Measurements from ENCODE around the gene ATP8B2. TPM values are rescaled to one million over a fixed set of nuclear protein-coding genes. Genes with fewer than 3 reads are reported as not detected.

The ATP8B2 gene
- total and polyA plus RNA-seq, 10 of the 15 experiments (the other 5 are each of a cell fraction or from before 2014, with no cell fraction given) = 0.44 to 61.8 (median 15.0) TPM

- Histone ChIP-seq H3K79me2 (ENCODE audit: control insufficient read depth, insufficient read depth, low read length) (no peaks in the 10 kb centered on the region), H3K9me3 (replicated peaks; ENCODE audit: control insufficient read depth, insufficient read depth, low read length) (no peaks in the 10 kb centered on the region), H3K36me3 (ENCODE audit: control insufficient read depth in 2 of 2, insufficient read depth in 2 of 2, low read length in 1 of 2) (no peaks in the 10 kb centered on the region; a peak in 1 of 4 replicates), H3K27ac (ENCODE audit: control insufficient read depth, insufficient read depth) (no peak overlapping the region), H4K20me1 (ENCODE audit: control insufficient read depth, insufficient read depth) (no peaks in the 10 kb centered on the region), H2AFZ (ENCODE audit: control insufficient read depth, low read depth, low read length) (peak overlapping the region; percentile 48), H3K9ac (ENCODE audit: control insufficient read depth, insufficient read depth, low read length) (no peak overlapping the region), H3K4me1 (ENCODE audit: control insufficient read depth, insufficient read depth, low read length) (peaks cover 10% of the 10 kb centered on the region), H3K4me3 (peak overlapping the region; percentile 18; the same call in 1 of the 2 replicates), H3K4me2 (ENCODE audit: control insufficient read depth, insufficient read depth) (peak overlapping the region; percentile 86), H3K27me3 (replicated peaks in 1 of 2; ENCODE audit: control insufficient read depth in 2 of 2, insufficient read depth in 2 of 2, low read length in 1 of 2) (peaks cover 0 to 5% of the 10 kb centered on the region in 2 experiments; a peak in 2 of 4 replicates)
- POLR2A ChIA-PET = interaction anchor here (0.6 kb wide), 1 partner anchor 16 kb away, joined by 5 read pairs; no protein-coding TSS in a partner anchor
- RAD21 ChIA-PET (ENCODE audit: unreplicated experiment) = interaction anchor here (0.6 to 3.3 kb wide), 15 partner anchors 18 to 193 kb away, joined by 3 to 18 read pairs (median 5); partner anchors contain the start of gene IL6R
- SMC1A ChIA-PET (ENCODE audit: uncharacterized antibody, unreplicated experiment) = interaction anchor here (0.5 to 3.1 kb wide), 10 partner anchors 8 to 511 kb away, joined by 3 to 14 read pairs (median 4); partner anchors contain the start of gene IL6R
- intact Hi-C loops (cut with micrococcal nuclease; ENCODE audit: unreplicated experiment) (loop anchor here (5.0 kb wide), 1 partner anchor 114 kb away; no protein-coding TSS in a partner anchor), in situ Hi-C loops (cut with MboI) (no loop called here)
- DNase-seq (ENCODE audit: low read depth, low spot score) = no peak
- 2% methylated on average over 36 of the region's 41 CpGs for WGBS (ENCODE audit: insufficient coverage, insufficient replicate concordance, low lambda C conversion rate, missing lambda C conversion rate)
- no peak for FAIRE-seq
- CTCF ChIA-PET = interaction anchor here (0.6 to 12.1 kb wide), 10 partner anchors 7 to 194 kb away, joined by 3 to 94 read pairs (median 4); no protein-coding TSS in a partner anchor
- ATAC-seq = peak; percentile 77
- no TSS peak for BruUV-seq (replicated peaks)
- TF ChIP-seq TCF7 (IDR thresholded peaks at IDR 0.05; ENCODE audit: borderline replicate concordance) (no peak), ELK1 (IDR thresholded peaks at IDR 0.05; ENCODE audit: low read depth, low read length) (0 out of 2 replicates have a peak, but pooled peaks have one; percentile 22), IKZF1 (conservative IDR thresholded peaks at IDR 0.05) (peak; percentile 57; the same call in 1 of the 2 replicates), IKZF2 (IDR thresholded peaks at IDR 0.05) (peak; percentile 25 to 49; a peak in 1 of 4 replicates), LARP7 (IDR thresholded peaks at IDR 0.05) (0 out of 2 replicates have a peak, but pooled peaks have one; percentile 39), NR2C2 (IDR thresholded peaks at IDR 0.05; ENCODE audit: borderline replicate concordance, control insufficient read depth, insufficient read length, low read depth) (no peak), ZNF24 (IDR thresholded peaks at IDR 0.05) (no peak), TCF3 (IDR thresholded peaks at IDR 0.05; ENCODE audit: borderline replicate concordance, insufficient read depth, low read depth, low read length) (no peak), BMI1 (IDR thresholded peaks at IDR 0.05; ENCODE audit: borderline replicate concordance) (no peak), CBX3 (IDR thresholded peaks at IDR 0.05; ENCODE audit: borderline replicate concordance, low read depth) (no peak), SMC3 (IDR thresholded peaks at IDR 0.05; ENCODE audit: borderline replicate concordance, low read length) (peak; percentile 35; the same call in 1 of the 2 replicates), CBFB (IDR thresholded peaks at IDR 0.05; ENCODE audit: low read depth) (no peak), STAT3 (IDR thresholded peaks at IDR 0.05; ENCODE audit: low read depth, low read length) (no peak), RAD21 (IDR thresholded peaks at IDR 0.05; ENCODE audit: insufficient read depth, low read depth, low read length) (peak; percentile 22; the same call in 1 of the 2 replicates), PAX5 (IDR thresholded peaks at IDR 0.05; ENCODE audit: borderline replicate concordance, low read depth, low read length) (no peak), CBX5 (IDR thresholded peaks at IDR 0.05; ENCODE audit: low read depth) (no peak), PML (IDR thresholded peaks at IDR 0.05; ENCODE audit: low read length) (no peak), NFYA (IDR thresholded peaks at IDR 0.05; ENCODE audit: borderline replicate concordance, low read depth, low read length) (no peak), MTA2 (IDR thresholded peaks at IDR 0.05; ENCODE audit: low read depth) (peak; percentile 35; the same call in 1 of the 2 replicates), ZSCAN29 (IDR thresholded peaks at IDR 0.05) (no peak)
- TF ChIP-seq, protein P1, sequence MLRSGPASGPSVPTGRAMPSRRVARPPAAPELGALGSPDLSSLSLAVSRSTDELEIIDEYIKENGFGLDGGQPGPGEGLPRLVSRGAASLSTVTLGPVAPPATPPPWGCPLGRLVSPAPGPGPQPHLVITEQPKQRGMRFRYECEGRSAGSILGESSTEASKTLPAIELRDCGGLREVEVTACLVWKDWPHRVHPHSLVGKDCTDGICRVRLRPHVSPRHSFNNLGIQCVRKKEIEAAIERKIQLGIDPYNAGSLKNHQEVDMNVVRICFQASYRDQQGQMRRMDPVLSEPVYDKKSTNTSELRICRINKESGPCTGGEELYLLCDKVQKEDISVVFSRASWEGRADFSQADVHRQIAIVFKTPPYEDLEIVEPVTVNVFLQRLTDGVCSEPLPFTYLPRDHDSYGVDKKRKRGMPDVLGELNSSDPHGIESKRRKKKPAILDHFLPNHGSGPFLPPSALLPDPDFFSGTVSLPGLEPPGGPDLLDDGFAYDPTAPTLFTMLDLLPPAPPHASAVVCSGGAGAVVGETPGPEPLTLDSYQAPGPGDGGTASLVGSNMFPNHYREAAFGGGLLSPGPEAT (IDR thresholded peaks at IDR 0.05; ENCODE audit: low read depth) = 0 out of 2 replicates have a peak, but pooled peaks have one; percentile 12
Observed at GRCh38 chr1:154352581-154353459, 27.5 kb downstream of the ATP8B2 start.
